Activated T-helper 2 cell treated with anti-CD3 and anti-CD28 coated beads, Interferon-gamma antibody, Interleukin-2, Interleukin-4, amounts not matched to agents 10 μg/mL and 5 μg/mL and 100 μg/mL, durations not matched to agents 14 hours and 24 hours and 36 hours (primary cell): ENCODE data around the gene LRRN4. TPM values are rescaled to one million over a fixed set of nuclear protein-coding genes. Genes with fewer than 3 reads are reported as not detected.

Experiments
- total RNA-seq: library from RNA; stranded (reverse); gene quantifications from 2 replicates; pipeline ENCODE4 v1.2.3, GENCODE V29; 2022

Gene LRRN4
- total RNA-seq, 1 donor from 2014 or later = not detected

Other genes with a start within 250 kb of the LRRN4 start
- gene CHGB, start 142.6 kb downstream of the LRRN4 start, total RNA-seq = 0.16 TPM in 1 of 2 replicates, not detected in the other
- gene TRMT6, start 103.5 kb downstream of the LRRN4 start, total RNA-seq = 25.5 and 27.5 TPM in 2 replicates
- 33.5 and 35.2 TPM in 2 replicates for gene MCM8, start 103.4 kb downstream of the LRRN4 start, total RNA-seq
- 52.1 TPM in 2 replicates for gene CRLS1, start 47.9 kb downstream of the LRRN4 start, total RNA-seq
- gene FERMT1, start 69.0 kb upstream of the LRRN4 start, total RNA-seq = 0.84 and 1.5 TPM in 2 replicates